K562 (cell line): ENCODE results near the gene ZNF768. TPM values are rescaled to one million over a fixed set of nuclear protein-coding genes. Genes with fewer than 3 reads are reported as not detected.

Experiments used
- CREB1 ChIP-seq, 2 experiments: sonication (generic) in 1 of 2; formaldehyde crosslinking in 1 of 2; IDR thresholded peaks; 2 replicates each; pipeline versions ENCODE4 v1.6.1 to v1.8.0; 2012 to 2022; ENCODE audit warnings: inconsistent platforms in 1 of 2, mild to moderate bottlenecking in 1 of 2, missing genetic modification reagents in 1 of 2, moderate library complexity in 1 of 2
- ELF1 ChIP-seq: fragments of 200-800 bp; sonication (Bioruptor generic); IDR thresholded peaks from 2 replicates; pipeline ENCODE4 v1.6.1; 2016; ENCODE audit warnings: missing genetic modification characterization, missing compliant biosample characterization
- ERF ChIP-seq: fragments of 450-650 bp; formaldehyde crosslinking; IDR thresholded peaks from 2 replicates; pipeline ENCODE4 v1.4.0; 2020; ENCODE audit warnings: mild to moderate bottlenecking, mixed read lengths
- MAFF ChIP-seq: IDR thresholded peaks from 2 replicates; pipeline ENCODE4 v1.6.1; 2012; ENCODE audit warnings: low read length, improper control_type of control experiment
- MCM3 ChIP-seq: fragments of 450-650 bp; IDR thresholded peaks from 2 replicates; pipeline ENCODE4 v1.6.1; 2016
- MTA1 ChIP-seq: fragments of 450-650 bp; IDR thresholded peaks from 2 replicates; pipeline ENCODE4 v1.6.1; 2017; ENCODE audit warnings: borderline replicate concordance
- NFIX ChIP-seq: fragments of 250-450 bp; sonication (Bioruptor Pico); IDR thresholded peaks from 2 replicates; pipeline ENCODE4 v1.4.0; 2020; ENCODE audit warnings: low read depth, mild to moderate bottlenecking, moderate library complexity
- NFRKB ChIP-seq: fragments of 450-650 bp; IDR thresholded peaks from 2 replicates; pipeline ENCODE4 v1.6.1; 2016; ENCODE audit warnings: low read depth
- SMC3 ChIP-seq: conservative IDR thresholded peaks from 2 replicates; pipeline ENCODE4 v1.6.1; 2011; ENCODE audit warnings: low read depth, low read length, improper control_type of control experiment; ENCODE audit not compliant: insufficient read depth
- ZNF76 ChIP-seq: fragments of 250-450 bp; sonication (Bioruptor Pico); IDR thresholded peaks from 2 replicates; pipeline ENCODE4 v1.4.0; 2020; ENCODE audit warnings: mild to moderate bottlenecking, moderate library complexity, borderline replicate concordance
- polyA plus RNA-seq, 8 experiments: library from polyadenylated mRNA; depleted of rRNA in 4 of 8; stranded (reverse) in 5 of 8; unstranded in 3 of 8; fragments of >200 nt; fragmentation: Nextera tagmentation in 2 of 8; fragmentation: Illumina TruSeq in 1 of 8; extraction: Ambion mirVana in 2 of 8; extraction: Trizol in 1 of 8; gene quantifications; 2 replicates each; pipeline versions ENCODE4 v1.2.1 to v1.2.3, GENCODE V29; 2011 to 2014; ENCODE audit warnings: inconsistent platforms in 1 of 8, missing spikeins in 1 of 8
- total RNA-seq, 7 experiments: library from RNA; depleted of rRNA in 6 of 7; stranded (reverse); fragments of >200 nt in 6 of 7; fragmentation: Illumina TruSeq in 2 of 7; extraction: Trizol in 2 of 7; gene quantifications; 2 replicates each; pipeline versions ENCODE4 v1.2.1 to v1.2.3, GENCODE V29; 2011 to 2021; ENCODE audit warnings: low replicate concordance in 1 of 7
- TF ChIP-seq, protein P1 (sequence below): fragments of 450-650 bp; IDR thresholded peaks from 2 replicates; pipeline ENCODE4 v1.6.1; 2017; ENCODE audit warnings: antibody characterized with exemption
- TF ChIP-seq, protein P2 (sequence below): fragments of 200-600 bp; sonication (generic); IDR thresholded peaks from one replicate; pipeline ENCODE4 v1.6.1; 2012; ENCODE audit warnings: mild to moderate bottlenecking, low read depth, low read length, inconsistent platforms
- TF ChIP-seq, protein P3 (sequence below): sonication (generic); formaldehyde crosslinking; IDR thresholded peaks from 2 replicates; pipeline ENCODE4 v1.8.0; 2022; ENCODE audit warnings: mild to moderate bottlenecking, missing genetic modification reagents

Gene ZNF768
- total and polyA plus RNA-seq, 9 of the 15 experiments (the other 6 are each of a cell fraction or from before 2014, with no cell fraction given): 0.13 to 50.7 (median 26.9) TPM

DNA sequence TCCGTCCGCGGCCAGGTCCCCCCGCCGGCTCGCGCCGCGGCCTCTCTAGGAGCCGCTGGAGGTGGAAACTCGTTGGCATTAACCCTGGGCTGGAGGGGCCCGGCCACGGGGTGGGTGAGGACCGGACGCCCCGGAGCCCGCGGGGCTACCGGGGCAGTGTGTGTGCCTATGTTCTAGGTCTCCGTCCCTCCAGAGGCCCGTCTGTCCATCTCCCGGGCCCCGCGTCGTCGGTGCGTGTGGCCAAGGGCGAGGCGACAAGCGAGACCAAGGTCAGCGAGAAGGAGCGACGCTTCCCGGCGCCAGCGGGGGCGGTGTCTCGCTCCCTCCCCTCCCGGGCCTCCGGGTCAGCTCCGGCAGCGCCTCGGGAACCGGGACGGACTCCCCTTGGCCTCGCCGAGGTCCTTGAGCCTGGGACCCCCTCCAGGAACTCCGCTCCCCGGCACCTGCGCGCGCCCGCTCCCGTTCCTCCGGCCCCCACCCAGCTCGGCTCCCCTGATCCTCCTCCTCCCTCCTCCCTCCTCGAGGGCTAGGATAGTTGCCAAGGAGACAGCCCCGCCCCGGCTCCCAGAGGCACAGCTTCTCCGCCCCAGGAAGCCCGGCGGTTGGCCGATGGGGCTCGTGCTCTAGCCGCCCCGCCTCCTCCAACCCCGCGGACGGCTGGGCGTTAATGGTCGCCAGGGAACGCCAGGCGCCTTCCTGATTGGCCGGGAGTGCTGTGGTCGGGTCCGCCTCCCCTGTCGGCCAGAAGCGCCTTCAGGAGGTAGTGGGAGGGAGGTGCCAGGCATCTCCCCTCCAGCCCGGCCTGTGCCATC lies 663 bp upstream of the ZNF768 start (continued):
- TF ChIP-seq ZNF76 (0 out of 2 replicates have a peak, but pooled peaks have one; percentile 49), CREB1 (IDR thresholded peaks at IDR 0.05) (no peak; the same call in 1 of the 2 replicates), CREB1 (CRISPR knock-in tag; IDR thresholded peaks at IDR 0.05) (peak; percentile 41; the same call in 1 of the 2 replicates), MCM3 (no peak), ERF (CRISPR knock-in tag) (peak; percentile 82; the same call in 1 of the 2 replicates), MTA1 (0 out of 2 replicates have a peak, but pooled peaks have one; percentile 27), NFIX (no peak), SMC3 (no peak), MAFF (no peak), NFRKB (peak; percentile 72; the same call in 1 of the 2 replicates), ELF1 (tag) (peak; percentile 63)
- TF ChIP-seq, protein P1, sequence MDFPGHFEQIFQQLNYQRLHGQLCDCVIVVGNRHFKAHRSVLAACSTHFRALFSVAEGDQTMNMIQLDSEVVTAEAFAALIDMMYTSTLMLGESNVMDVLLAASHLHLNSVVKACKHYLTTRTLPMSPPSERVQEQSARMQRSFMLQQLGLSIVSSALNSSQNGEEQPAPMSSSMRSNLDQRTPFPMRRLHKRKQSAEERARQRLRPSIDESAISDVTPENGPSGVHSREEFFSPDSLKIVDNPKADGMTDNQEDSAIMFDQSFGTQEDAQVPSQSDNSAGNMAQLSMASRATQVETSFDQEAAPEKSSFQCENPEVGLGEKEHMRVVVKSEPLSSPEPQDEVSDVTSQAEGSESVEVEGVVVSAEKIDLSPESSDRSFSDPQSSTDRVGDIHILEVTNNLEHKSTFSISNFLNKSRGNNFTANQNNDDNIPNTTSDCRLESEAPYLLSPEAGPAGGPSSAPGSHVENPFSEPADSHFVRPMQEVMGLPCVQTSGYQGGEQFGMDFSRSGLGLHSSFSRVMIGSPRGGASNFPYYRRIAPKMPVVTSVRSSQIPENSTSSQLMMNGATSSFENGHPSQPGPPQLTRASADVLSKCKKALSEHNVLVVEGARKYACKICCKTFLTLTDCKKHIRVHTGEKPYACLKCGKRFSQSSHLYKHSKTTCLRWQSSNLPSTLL: no peak
- TF ChIP-seq, protein P2, sequence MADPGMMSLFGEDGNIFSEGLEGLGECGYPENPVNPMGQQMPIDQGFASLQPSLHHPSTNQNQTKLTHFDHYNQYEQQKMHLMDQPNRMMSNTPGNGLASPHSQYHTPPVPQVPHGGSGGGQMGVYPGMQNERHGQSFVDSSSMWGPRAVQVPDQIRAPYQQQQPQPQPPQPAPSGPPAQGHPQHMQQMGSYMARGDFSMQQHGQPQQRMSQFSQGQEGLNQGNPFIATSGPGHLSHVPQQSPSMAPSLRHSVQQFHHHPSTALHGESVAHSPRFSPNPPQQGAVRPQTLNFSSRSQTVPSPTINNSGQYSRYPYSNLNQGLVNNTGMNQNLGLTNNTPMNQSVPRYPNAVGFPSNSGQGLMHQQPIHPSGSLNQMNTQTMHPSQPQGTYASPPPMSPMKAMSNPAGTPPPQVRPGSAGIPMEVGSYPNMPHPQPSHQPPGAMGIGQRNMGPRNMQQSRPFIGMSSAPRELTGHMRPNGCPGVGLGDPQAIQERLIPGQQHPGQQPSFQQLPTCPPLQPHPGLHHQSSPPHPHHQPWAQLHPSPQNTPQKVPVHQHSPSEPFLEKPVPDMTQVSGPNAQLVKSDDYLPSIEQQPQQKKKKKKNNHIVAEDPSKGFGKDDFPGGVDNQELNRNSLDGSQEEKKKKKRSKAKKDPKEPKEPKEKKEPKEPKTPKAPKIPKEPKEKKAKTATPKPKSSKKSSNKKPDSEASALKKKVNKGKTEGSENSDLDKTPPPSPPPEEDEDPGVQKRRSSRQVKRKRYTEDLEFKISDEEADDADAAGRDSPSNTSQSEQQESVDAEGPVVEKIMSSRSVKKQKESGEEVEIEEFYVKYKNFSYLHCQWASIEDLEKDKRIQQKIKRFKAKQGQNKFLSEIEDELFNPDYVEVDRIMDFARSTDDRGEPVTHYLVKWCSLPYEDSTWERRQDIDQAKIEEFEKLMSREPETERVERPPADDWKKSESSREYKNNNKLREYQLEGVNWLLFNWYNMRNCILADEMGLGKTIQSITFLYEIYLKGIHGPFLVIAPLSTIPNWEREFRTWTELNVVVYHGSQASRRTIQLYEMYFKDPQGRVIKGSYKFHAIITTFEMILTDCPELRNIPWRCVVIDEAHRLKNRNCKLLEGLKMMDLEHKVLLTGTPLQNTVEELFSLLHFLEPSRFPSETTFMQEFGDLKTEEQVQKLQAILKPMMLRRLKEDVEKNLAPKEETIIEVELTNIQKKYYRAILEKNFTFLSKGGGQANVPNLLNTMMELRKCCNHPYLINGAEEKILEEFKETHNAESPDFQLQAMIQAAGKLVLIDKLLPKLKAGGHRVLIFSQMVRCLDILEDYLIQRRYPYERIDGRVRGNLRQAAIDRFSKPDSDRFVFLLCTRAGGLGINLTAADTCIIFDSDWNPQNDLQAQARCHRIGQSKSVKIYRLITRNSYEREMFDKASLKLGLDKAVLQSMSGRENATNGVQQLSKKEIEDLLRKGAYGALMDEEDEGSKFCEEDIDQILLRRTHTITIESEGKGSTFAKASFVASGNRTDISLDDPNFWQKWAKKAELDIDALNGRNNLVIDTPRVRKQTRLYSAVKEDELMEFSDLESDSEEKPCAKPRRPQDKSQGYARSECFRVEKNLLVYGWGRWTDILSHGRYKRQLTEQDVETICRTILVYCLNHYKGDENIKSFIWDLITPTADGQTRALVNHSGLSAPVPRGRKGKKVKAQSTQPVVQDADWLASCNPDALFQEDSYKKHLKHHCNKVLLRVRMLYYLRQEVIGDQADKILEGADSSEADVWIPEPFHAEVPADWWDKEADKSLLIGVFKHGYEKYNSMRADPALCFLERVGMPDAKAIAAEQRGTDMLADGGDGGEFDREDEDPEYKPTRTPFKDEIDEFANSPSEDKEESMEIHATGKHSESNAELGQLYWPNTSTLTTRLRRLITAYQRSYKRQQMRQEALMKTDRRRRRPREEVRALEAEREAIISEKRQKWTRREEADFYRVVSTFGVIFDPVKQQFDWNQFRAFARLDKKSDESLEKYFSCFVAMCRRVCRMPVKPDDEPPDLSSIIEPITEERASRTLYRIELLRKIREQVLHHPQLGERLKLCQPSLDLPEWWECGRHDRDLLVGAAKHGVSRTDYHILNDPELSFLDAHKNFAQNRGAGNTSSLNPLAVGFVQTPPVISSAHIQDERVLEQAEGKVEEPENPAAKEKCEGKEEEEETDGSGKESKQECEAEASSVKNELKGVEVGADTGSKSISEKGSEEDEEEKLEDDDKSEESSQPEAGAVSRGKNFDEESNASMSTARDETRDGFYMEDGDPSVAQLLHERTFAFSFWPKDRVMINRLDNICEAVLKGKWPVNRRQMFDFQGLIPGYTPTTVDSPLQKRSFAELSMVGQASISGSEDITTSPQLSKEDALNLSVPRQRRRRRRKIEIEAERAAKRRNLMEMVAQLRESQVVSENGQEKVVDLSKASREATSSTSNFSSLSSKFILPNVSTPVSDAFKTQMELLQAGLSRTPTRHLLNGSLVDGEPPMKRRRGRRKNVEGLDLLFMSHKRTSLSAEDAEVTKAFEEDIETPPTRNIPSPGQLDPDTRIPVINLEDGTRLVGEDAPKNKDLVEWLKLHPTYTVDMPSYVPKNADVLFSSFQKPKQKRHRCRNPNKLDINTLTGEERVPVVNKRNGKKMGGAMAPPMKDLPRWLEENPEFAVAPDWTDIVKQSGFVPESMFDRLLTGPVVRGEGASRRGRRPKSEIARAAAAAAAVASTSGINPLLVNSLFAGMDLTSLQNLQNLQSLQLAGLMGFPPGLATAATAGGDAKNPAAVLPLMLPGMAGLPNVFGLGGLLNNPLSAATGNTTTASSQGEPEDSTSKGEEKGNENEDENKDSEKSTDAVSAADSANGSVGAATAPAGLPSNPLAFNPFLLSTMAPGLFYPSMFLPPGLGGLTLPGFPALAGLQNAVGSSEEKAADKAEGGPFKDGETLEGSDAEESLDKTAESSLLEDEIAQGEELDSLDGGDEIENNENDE: peak; percentile 16
- TF ChIP-seq, protein P3, sequence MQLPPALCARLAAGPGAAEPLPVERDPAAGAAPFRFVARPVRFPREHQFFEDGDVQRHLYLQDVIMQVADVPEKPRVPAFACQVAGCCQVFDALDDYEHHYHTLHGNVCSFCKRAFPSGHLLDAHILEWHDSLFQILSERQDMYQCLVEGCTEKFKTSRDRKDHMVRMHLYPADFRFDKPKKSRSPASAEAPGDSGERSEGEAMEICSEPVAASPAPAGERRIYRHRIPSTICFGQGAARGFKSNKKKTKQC: no peak
